MM.1S (cell line): ENCODE results near the gene TSR1.

Experiments used
- EZH2 ChIP-seq: fragments of 300-600 bp; sonication (generic); optimal IDR thresholded peaks from 2 replicates; pipeline ENCODE3; 2017; ENCODE audit warnings: low read depth, mild to moderate bottlenecking, antibody characterized with exemption, low read length, mixed read lengths
- EZH2phosphoT487 ChIP-seq: fragments of 300-600 bp; sonication (generic); IDR thresholded peaks from 2 replicates; pipeline ENCODE4 v1.6.1; 2018; ENCODE audit warnings: antibody characterized with exemption, low read length
- TF ChIP-seq, protein P1 (sequence below): fragments of 300-600 bp; sonication (generic); IDR thresholded peaks from 2 replicates; pipeline ENCODE4 v1.5.1; 2016; ENCODE audit warnings: antibody characterized with exemption, low read length, mixed read lengths

DNA sequence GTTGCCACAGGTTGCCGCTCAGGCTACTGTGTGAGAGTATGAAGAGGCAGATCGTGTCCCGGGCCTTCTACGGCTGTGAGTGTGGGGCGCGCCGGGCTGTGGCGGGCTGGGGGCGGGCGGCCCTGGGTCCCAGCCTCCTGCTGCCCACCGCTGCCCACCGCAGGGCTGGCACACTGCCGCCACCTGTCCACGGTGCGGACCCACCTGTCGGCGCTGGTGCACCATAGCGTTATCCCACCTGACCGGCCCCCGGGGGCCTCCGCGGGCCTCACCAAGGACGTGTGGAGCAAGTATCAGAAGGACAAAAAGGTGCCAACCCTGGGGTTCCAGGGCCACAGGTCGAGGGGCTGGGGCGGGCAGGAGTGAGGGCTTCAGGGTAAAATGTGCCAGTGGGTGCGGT is 35.9 kb upstream of the TSR1 start:
- TF ChIP-seq, protein P1, sequence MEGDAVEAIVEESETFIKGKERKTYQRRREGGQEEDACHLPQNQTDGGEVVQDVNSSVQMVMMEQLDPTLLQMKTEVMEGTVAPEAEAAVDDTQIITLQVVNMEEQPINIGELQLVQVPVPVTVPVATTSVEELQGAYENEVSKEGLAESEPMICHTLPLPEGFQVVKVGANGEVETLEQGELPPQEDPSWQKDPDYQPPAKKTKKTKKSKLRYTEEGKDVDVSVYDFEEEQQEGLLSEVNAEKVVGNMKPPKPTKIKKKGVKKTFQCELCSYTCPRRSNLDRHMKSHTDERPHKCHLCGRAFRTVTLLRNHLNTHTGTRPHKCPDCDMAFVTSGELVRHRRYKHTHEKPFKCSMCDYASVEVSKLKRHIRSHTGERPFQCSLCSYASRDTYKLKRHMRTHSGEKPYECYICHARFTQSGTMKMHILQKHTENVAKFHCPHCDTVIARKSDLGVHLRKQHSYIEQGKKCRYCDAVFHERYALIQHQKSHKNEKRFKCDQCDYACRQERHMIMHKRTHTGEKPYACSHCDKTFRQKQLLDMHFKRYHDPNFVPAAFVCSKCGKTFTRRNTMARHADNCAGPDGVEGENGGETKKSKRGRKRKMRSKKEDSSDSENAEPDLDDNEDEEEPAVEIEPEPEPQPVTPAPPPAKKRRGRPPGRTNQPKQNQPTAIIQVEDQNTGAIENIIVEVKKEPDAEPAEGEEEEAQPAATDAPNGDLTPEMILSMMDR: no peak
- TF ChIP-seq EZH2phosphoT487 (no peak), EZH2 (no peak)
